Muscle layer of duodenum (tissue), 2 donors: Measurements from ENCODE around the gene WFIKKN1.

Experiments used
- H3K27ac ChIP-seq: one replicate; pipeline ENCODE4 v1.7.0; 2013; ENCODE audit warnings: mild to moderate bottlenecking, low read length
- H3K27me3 ChIP-seq: one replicate; pipeline ENCODE4 v1.7.0; 2013; ENCODE audit warnings: low read depth, mild to moderate bottlenecking, control low read depth, low read length
- H3K36me3 ChIP-seq, 2 donors: one replicate each; pipeline ENCODE4 v1.7.0; 2013; ENCODE audit warnings: low read length in 2 of 2, control low read depth in 1 of 2, mild to moderate bottlenecking in 1 of 2; ENCODE audit not compliant: insufficient read depth in 2 of 2, control insufficient read depth in 1 of 2
- H3K4me1 ChIP-seq, 2 donors: one replicate each; pipeline ENCODE4 v1.7.0; 2013; ENCODE audit warnings: low read length in 2 of 2, mild to moderate bottlenecking in 2 of 2, control low read depth in 1 of 2, moderate library complexity in 1 of 2; ENCODE audit not compliant: insufficient read depth in 2 of 2, control insufficient read depth in 1 of 2
- H3K4me3 ChIP-seq, 2 donors: one replicate each; pipeline ENCODE4 v1.7.0; 2013; ENCODE audit warnings: low read length in 2 of 2, low read depth in 1 of 2, mild to moderate bottlenecking in 1 of 2
- H3K9me3 ChIP-seq, 2 donors: one replicate each; pipeline ENCODE4 v1.7.0; 2013; ENCODE audit warnings: low read length in 2 of 2, control low read depth in 1 of 2, mild to moderate bottlenecking in 1 of 2; ENCODE audit not compliant: control insufficient read depth in 1 of 2
- donor health status: healthy.

Gene WFIKKN1

GRCh38 chr16:652454-653305, 21.9 kb downstream of the WFIKKN1 start:
- no peak overlapping the region for H3K4me3 ChIP-seq
- H3K36me3 ChIP-seq, result peaks cover 0 to 16% of the 10 kb centered on the region in 2 donors
- H3K27me3 ChIP-seq, result no peaks in the 10 kb centered on the region
- H3K4me1 ChIP-seq, result peaks cover 0 to 25% of the 10 kb centered on the region in 2 donors
- H3K9me3 ChIP-seq, result no peaks in the 10 kb centered on the region
- H3K27ac ChIP-seq, result no peak overlapping the region

DNA sequence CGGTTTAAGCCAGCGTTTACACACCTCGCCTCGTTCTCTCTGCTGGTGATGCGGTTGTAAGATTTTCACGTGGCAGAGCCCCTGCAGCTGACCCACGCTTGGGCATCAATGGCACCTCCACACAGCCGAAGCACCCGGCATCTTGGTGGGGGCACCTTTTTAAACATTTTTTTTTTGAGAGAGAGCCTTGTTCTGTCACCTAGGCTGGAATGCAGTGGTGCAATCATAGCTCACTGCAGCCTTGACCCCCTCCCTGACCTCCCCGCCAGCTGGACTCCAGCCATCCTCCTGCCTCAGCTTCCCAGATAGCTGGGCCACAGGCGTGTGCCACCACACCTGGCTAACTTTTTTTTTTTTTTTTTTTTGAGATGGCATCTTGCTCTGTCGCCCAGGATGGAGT, 23.2 kb downstream of the WFIKKN1 start:
- H3K27me3 ChIP-seq, result no peaks in the 10 kb centered on the region
- peaks cover 0 to 14% of the 10 kb centered on the region in 2 donors for H3K4me1 ChIP-seq
- no peak overlapping the region for H3K27ac ChIP-seq
- H3K4me3 ChIP-seq, result no peak overlapping the region
- no peaks in the 10 kb centered on the region for H3K9me3 ChIP-seq
- H3K36me3 ChIP-seq, result peaks cover 0 to 25% of the 10 kb centered on the region in 2 donors

GRCh38 chr16:657487-657886, 26.7 kb downstream of the WFIKKN1 start:
- Histone ChIP-seq H3K27ac (no peak overlapping the region), H3K4me3 (no peak overlapping the region), H3K4me1 (peaks cover 0 to 14% of the 10 kb centered on the region in 2 donors), H3K27me3 (no peaks in the 10 kb centered on the region), H3K9me3 (no peaks in the 10 kb centered on the region), H3K36me3 (peaks cover 0 to 20% of the 10 kb centered on the region in 2 donors)

GRCh38 chr16:658679-659571, 28.1 kb downstream of the WFIKKN1 start:
- no peak overlapping the region for H3K27ac ChIP-seq
- H3K27me3 ChIP-seq, result no peaks in the 10 kb centered on the region
- H3K9me3 ChIP-seq, result no peaks in the 10 kb centered on the region
- H3K4me3 ChIP-seq, result no peak overlapping the region
- H3K36me3 ChIP-seq, result peaks cover 0 to 20% of the 10 kb centered on the region in 2 donors
- H3K4me1 ChIP-seq, result peaks cover 0 to 14% of the 10 kb centered on the region in 2 donors

DNA sequence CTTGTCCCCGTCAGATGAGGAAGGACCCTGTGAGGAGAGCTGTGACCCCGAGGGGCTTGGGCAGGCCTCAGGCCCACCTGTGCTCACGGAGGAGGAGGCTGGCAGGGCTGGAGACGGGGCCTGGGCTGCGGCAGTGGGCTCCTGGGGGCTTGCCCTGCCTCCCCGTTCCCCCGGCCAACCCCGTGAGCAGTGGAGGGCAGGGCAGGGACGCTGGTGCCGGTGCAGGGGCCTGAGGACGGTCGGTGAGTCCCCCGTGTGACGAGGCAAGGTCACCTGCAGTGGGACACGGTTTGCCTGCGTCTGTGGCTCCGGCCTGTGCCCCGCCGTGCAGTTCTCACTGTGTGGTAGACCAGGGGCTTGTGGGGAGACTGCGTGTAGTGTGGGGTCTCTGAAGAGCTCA, 28.8 kb downstream of the WFIKKN1 start:
- Histone ChIP-seq H3K27ac (no peak overlapping the region), H3K9me3 (no peaks in the 10 kb centered on the region), H3K4me3 (no peak overlapping the region), H3K4me1 (peaks cover 0 to 14% of the 10 kb centered on the region in 2 donors), H3K27me3 (no peaks in the 10 kb centered on the region), H3K36me3 (peaks cover 0 to 20% of the 10 kb centered on the region in 2 donors)

- no peak overlapping the region for H3K4me3 ChIP-seq
These were observed 29.3 kb downstream of the WFIKKN1 start for GRCh38 chr16:660132-660458.

DNA sequence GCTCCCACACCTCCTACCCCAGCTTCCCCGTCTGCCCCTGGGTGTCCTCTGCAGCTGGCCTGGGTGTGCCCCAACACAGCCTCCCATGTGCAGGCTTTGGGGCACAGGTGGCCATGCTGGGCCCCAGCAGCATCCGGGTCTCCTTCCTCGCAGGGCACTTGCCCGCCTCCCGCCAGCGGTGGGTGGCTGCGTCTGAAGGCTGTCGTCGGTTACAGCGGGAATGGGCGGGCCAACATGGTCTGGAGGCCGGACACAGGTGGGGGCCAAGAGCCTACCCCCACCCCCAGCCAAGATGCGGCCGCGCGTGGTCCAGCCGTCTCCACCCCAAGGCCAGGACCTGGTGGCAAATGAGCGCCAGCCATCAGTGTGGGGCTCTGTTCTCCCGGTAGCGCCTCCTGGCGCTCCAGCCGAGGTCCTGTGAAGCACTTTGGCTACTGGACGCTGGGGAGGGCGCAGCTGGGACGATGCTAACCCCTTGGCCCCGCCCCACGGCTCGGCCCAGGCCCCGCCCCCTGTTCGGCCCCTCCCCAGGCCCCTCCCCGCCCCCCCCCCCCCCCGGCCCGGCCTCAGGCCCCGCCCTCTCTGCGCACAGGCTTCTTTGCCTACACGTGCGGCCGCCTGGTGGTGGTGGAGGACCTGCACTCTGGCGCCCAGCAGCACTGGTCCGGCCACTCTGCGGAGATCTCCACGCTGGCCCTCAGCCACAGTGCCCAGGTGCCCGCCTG, 29.8 kb downstream of the WFIKKN1 start:
- H3K4me3 ChIP-seq, result peak overlapping the region in 1 of 2 donors; percentile 35
- peaks cover 0 to 14% of the 10 kb centered on the region in 2 donors for H3K4me1 ChIP-seq
- H3K27ac ChIP-seq, result no peak overlapping the region
- H3K36me3 ChIP-seq, result peaks cover 0 to 20% of the 10 kb centered on the region in 2 donors
- H3K27me3 ChIP-seq, result no peaks in the 10 kb centered on the region
- H3K9me3 ChIP-seq, result no peaks in the 10 kb centered on the region

More at GRCh38 chr16:660132-660458, 29.3 kb downstream of the WFIKKN1 start:
- no peaks in the 10 kb centered on the region for H3K27me3 ChIP-seq
- H3K36me3 ChIP-seq, result peaks cover 0 to 20% of the 10 kb centered on the region in 2 donors
- H3K4me1 ChIP-seq, result peaks cover 0 to 14% of the 10 kb centered on the region in 2 donors
- no peak overlapping the region for H3K27ac ChIP-seq
- H3K9me3 ChIP-seq, result no peaks in the 10 kb centered on the region

DNA sequence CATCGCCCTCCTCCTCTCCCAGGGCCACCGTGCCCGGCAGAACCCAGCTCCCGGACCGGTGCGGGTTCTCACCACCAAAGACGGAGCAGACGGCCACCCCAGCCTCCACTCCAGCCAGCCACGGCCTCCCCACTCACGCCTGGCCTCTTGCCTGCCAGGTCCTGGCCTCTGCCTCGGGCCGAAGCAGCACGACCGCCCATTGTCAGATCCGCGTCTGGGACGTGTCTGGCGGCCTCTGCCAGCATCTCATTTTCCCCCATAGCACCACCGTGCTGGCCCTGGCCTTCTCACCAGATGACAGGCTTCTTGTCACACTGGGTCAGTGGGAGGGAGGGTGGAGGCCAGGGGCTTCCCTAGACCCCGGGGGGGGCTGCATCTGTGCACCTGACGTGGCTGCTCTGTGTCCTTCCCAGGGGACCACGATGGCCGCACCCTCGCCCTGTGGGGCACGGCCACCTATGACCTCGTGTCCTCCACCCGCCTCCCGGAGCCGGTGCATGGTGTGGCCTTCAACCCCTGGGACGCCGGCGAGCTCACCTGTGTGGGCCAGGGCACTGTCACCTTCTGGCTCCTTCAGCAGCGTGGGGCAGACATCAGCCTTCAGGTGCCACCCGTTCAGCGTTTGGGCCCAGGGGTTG, 30.5 kb downstream of the WFIKKN1 start:
- H3K4me1 ChIP-seq, result peaks cover 0 to 14% of the 10 kb centered on the region in 2 donors
- no peak overlapping the region for H3K27ac ChIP-seq

DNA sequence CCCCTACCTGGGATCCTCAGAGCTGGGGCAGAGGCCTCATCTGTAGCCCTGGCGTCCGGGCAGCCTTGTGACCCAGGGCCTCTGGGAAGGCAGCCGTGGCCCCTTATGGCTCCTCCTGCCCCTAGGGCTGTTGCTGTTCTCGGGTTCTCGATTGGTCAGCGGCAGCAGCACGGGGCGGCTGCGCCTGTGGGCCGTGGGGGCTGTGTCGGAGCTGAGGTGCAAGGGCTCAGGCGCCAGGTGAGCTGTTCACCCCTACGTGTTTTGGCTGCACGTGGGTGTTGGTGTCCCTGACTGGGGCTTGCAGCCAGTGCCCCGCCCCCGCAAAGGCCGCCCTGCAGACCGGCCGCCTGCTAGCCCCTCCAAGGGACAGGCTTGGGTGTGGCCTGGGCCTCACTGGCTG, 31.3 kb downstream of the WFIKKN1 start:
- no peaks in the 10 kb centered on the region for H3K9me3 ChIP-seq
- no peaks in the 10 kb centered on the region for H3K27me3 ChIP-seq
- no peak overlapping the region for H3K4me3 ChIP-seq
- peaks cover 0 to 14% of the 10 kb centered on the region in 2 donors for H3K36me3 ChIP-seq
- peaks cover 0 to 14% of the 10 kb centered on the region in 2 donors for H3K4me1 ChIP-seq
- H3K27ac ChIP-seq, result no peak overlapping the region

More for the DNA sequence above, 30.5 kb downstream of the WFIKKN1 start:
- Histone ChIP-seq H3K4me3 (peak overlapping the region in 1 of 2 donors; percentile 35), H3K9me3 (no peaks in the 10 kb centered on the region), H3K27me3 (no peaks in the 10 kb centered on the region), H3K36me3 (peaks cover 0 to 14% of the 10 kb centered on the region in 2 donors)

- no peak overlapping the region for H3K4me3 ChIP-seq
- H3K9me3 ChIP-seq, result no peaks in the 10 kb centered on the region
- H3K27me3 ChIP-seq, result no peaks in the 10 kb centered on the region
- H3K4me1 ChIP-seq, result peaks cover 0 to 18% of the 10 kb centered on the region in 2 donors
- no peak overlapping the region for H3K27ac ChIP-seq
- peaks cover 0 to 10% of the 10 kb centered on the region in 2 donors for H3K36me3 ChIP-seq
These were observed 31.8 kb downstream of the WFIKKN1 start for GRCh38 chr16:662597-662996.
